ENCODE measurements around the gene NTN1. TPM values are rescaled to one million over a fixed set of nuclear protein-coding genes. Genes with fewer than 3 reads are reported as not detected.

The NTN1 gene
- total RNA-seq, 1 experiment from 2014 or later: 14.5 TPM

DNA sequence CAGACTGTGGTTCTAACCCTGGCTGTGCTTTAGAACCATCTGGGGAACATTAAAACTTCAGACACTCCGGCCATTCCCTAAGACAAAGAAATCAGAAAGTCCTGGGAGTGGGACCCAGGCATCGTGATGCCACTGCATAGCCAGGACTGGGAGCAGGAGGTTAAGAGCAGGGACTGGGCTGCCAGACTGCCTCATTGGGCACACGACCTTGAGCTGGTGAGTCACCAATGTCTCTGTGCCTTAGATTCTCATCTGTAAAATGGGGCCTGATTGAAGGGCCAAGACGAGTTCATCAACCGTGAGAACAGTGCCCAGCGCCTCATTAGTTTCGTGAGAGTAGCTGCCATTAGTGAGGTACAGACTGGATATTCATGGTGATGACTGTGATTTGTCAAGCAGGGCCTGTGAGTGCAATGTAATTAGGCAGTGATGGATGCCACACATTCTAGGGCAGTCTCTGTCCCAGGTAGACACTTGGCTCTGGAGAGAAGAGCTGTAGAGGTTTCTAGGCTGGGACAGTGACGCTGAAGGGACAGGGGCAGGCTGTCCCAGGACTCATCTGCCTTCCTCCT lies 196.8 kb downstream of the NTN1 start:
- peaks cover 3% of the 10 kb centered on the region; the same call in 1 of the 2 replicates for H3K9me3 ChIP-seq (ENCODE audit: control insufficient read depth, insufficient read depth, low read depth, low read length)
- no TSS peak for BruUV-seq (replicated peaks)
- DNase-seq (ENCODE audit: low read depth, low spot score): no peak
- in situ Hi-C loops (cut with HindIII; ENCODE audit: low pct_unique_long_range_greater_than_20kb, low sequenced_read_pairs): no loop called here
- H3K4me1 ChIP-seq (ENCODE audit: control insufficient read depth, insufficient read depth, low read length): no peaks in the 10 kb centered on the region
- TF ChIP-seq, protein P1, sequence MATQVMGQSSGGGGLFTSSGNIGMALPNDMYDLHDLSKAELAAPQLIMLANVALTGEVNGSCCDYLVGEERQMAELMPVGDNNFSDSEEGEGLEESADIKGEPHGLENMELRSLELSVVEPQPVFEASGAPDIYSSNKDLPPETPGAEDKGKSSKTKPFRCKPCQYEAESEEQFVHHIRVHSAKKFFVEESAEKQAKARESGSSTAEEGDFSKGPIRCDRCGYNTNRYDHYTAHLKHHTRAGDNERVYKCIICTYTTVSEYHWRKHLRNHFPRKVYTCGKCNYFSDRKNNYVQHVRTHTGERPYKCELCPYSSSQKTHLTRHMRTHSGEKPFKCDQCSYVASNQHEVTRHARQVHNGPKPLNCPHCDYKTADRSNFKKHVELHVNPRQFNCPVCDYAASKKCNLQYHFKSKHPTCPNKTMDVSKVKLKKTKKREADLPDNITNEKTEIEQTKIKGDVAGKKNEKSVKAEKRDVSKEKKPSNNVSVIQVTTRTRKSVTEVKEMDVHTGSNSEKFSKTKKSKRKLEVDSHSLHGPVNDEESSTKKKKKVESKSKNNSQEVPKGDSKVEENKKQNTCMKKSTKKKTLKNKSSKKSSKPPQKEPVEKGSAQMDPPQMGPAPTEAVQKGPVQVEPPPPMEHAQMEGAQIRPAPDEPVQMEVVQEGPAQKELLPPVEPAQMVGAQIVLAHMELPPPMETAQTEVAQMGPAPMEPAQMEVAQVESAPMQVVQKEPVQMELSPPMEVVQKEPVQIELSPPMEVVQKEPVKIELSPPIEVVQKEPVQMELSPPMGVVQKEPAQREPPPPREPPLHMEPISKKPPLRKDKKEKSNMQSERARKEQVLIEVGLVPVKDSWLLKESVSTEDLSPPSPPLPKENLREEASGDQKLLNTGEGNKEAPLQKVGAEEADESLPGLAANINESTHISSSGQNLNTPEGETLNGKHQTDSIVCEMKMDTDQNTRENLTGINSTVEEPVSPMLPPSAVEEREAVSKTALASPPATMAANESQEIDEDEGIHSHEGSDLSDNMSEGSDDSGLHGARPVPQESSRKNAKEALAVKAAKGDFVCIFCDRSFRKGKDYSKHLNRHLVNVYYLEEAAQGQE (IDR thresholded peaks at IDR 0.05; ENCODE audit: insufficient read depth in 1 of 2, low read depth in 2 of 2, low read length in 1 of 2): no peak
- TF ChIP-seq, protein P2, sequence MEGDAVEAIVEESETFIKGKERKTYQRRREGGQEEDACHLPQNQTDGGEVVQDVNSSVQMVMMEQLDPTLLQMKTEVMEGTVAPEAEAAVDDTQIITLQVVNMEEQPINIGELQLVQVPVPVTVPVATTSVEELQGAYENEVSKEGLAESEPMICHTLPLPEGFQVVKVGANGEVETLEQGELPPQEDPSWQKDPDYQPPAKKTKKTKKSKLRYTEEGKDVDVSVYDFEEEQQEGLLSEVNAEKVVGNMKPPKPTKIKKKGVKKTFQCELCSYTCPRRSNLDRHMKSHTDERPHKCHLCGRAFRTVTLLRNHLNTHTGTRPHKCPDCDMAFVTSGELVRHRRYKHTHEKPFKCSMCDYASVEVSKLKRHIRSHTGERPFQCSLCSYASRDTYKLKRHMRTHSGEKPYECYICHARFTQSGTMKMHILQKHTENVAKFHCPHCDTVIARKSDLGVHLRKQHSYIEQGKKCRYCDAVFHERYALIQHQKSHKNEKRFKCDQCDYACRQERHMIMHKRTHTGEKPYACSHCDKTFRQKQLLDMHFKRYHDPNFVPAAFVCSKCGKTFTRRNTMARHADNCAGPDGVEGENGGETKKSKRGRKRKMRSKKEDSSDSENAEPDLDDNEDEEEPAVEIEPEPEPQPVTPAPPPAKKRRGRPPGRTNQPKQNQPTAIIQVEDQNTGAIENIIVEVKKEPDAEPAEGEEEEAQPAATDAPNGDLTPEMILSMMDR (IDR thresholded peaks at IDR 0.05): no peak
- TF ChIP-seq POLR2AphosphoS5 (IDR thresholded peaks at IDR 0.05; ENCODE audit: low read depth, low read length): no peak
- no peak for TF ChIP-seq SIN3A (IDR thresholded peaks at IDR 0.05; ENCODE audit: borderline replicate concordance, insufficient read depth, low read depth, low read length)
- TF ChIP-seq TCF7L2 (IDR thresholded peaks at IDR 0.05; ENCODE audit: low read depth, low read length): no peak
- ATAC-seq: no peak
- H3K4me3 ChIP-seq (ENCODE audit: low read depth in 2 of 2, low read length in 2 of 2): no peak overlapping the region
- intact Hi-C loops (cut with micrococcal nuclease; ENCODE audit: unreplicated experiment): no loop called here
- no peak overlapping the region for H3K27ac ChIP-seq (ENCODE audit: low read length)
- POLR2A ChIA-PET: no interaction called here
- CTCF ChIA-PET: no interaction called here
- H3K36me3 ChIP-seq (ENCODE audit: control insufficient read depth, insufficient read depth, low read length): no peaks in the 10 kb centered on the region
- no peaks in the 10 kb centered on the region for H3K27me3 ChIP-seq (ENCODE audit: control insufficient read depth, insufficient read depth, low read length)

DNA sequence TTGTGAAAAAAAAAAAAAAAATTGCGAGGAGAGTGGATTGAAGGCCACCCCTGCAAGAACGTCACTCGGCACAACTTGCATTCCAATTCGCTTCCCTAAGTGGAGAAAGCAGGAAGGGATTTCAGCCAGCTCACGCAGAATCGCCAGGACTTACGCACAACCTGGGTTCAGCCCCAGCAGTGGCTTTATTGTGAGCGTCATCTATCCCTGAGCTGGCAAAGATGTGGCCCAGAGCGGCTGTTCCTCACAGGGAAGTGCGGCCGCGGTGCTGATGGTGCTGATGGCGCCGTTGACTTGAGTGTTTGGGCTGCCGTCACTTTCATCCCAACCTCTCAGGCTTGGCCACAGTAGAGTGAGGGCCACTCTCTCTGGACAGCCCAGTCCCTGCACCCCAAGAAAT lies 197.6 kb downstream of the NTN1 start:
- H3K9me3 ChIP-seq (ENCODE audit: control insufficient read depth, insufficient read depth, low read depth, low read length): peaks cover 3% of the 10 kb centered on the region; the same call in 1 of the 2 replicates
- no peak overlapping the region for H3K4me3 ChIP-seq (ENCODE audit: low read depth in 2 of 2, low read length in 2 of 2)
- no peak for TF ChIP-seq SIN3A (IDR thresholded peaks at IDR 0.05; ENCODE audit: borderline replicate concordance, insufficient read depth, low read depth, low read length)
- POLR2A ChIA-PET: no interaction called here
- in situ Hi-C loops (cut with HindIII; ENCODE audit: low pct_unique_long_range_greater_than_20kb, low sequenced_read_pairs): no loop called here
- intact Hi-C loops (cut with micrococcal nuclease; ENCODE audit: unreplicated experiment): no loop called here
- no TSS peak for BruUV-seq (replicated peaks)
- CTCF ChIA-PET: no interaction called here
- DNase-seq (ENCODE audit: low read depth, low spot score) (no peak), ATAC-seq (no peak)
- H3K36me3 ChIP-seq (ENCODE audit: control insufficient read depth, insufficient read depth, low read length): no peaks in the 10 kb centered on the region
- H3K27ac ChIP-seq (ENCODE audit: low read length): no peak overlapping the region
- no peaks in the 10 kb centered on the region for H3K27me3 ChIP-seq (ENCODE audit: control insufficient read depth, insufficient read depth, low read length)
- H3K4me1 ChIP-seq (ENCODE audit: control insufficient read depth, insufficient read depth, low read length): no peaks in the 10 kb centered on the region

DNA sequence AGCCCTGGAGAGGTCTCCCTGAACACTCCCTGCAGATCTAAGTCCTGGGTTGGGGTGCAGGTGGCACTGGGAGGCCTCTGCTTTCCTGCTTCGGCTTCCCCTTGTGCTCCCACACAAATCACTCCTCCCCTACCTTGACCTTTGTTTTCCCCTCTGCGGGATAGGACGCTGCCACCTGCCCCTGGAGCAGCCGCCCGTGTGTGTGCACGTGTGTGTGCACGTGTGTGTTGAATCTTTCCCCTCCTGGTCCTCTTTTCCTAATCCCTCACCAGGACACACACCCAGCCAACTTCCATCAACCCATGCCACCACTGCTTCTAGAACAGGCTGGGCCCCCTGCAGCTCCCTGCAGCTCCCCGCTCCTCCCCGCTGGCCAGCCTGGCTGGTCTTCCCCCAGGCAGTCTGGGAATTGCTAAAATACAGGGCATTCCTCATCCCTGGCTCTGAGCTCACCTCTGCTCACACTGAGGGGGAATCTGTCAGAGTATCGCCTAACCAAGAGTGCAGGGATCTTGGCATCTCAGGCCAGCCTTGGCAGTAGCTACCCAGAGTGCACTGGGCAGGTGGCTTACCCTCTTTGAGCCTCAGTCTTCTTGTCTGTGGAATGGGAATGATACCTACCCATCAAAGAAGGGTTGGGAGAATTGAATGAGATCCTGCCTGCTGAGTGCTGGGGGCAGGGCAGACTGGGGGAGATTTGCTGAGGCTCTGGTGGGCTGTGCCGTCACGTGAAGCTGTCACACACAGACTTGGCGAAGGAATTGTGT lies 198.5 kb downstream of the NTN1 start:
- H3K36me3 ChIP-seq (ENCODE audit: control insufficient read depth, insufficient read depth, low read length): no peaks in the 10 kb centered on the region
- no TSS peak for BruUV-seq (replicated peaks)
- no peak for TF ChIP-seq SIN3A (IDR thresholded peaks at IDR 0.05; ENCODE audit: borderline replicate concordance, insufficient read depth, low read depth, low read length)
- TF ChIP-seq, protein P2 (IDR thresholded peaks at IDR 0.05): no peak
- TF ChIP-seq POLR2AphosphoS5 (IDR thresholded peaks at IDR 0.05; ENCODE audit: low read depth, low read length): no peak
- TF ChIP-seq TCF7L2 (IDR thresholded peaks at IDR 0.05; ENCODE audit: low read depth, low read length): no peak
- TF ChIP-seq, protein P1 (IDR thresholded peaks at IDR 0.05; ENCODE audit: insufficient read depth in 1 of 2, low read depth in 2 of 2, low read length in 1 of 2): no peak
- CTCF ChIA-PET: no interaction called here
- ATAC-seq (no peak), DNase-seq (ENCODE audit: low read depth, low spot score) (no peak)
- no peaks in the 10 kb centered on the region for H3K27me3 ChIP-seq (ENCODE audit: control insufficient read depth, insufficient read depth, low read length)
- POLR2A ChIA-PET: no interaction called here
- H3K9me3 ChIP-seq (ENCODE audit: control insufficient read depth, insufficient read depth, low read depth, low read length): peaks cover 3% of the 10 kb centered on the region; the same call in 1 of the 2 replicates
- in situ Hi-C loops (cut with HindIII; ENCODE audit: low pct_unique_long_range_greater_than_20kb, low sequenced_read_pairs) (no loop called here), intact Hi-C loops (cut with micrococcal nuclease; ENCODE audit: unreplicated experiment) (no loop called here)
- H3K27ac ChIP-seq (ENCODE audit: low read length): no peak overlapping the region
- H3K4me3 ChIP-seq (ENCODE audit: low read depth in 2 of 2, low read length in 2 of 2): no peak overlapping the region
- H3K4me1 ChIP-seq (ENCODE audit: control insufficient read depth, insufficient read depth, low read length): no peaks in the 10 kb centered on the region
